ENCODE data around the gene EIF5AL1.
A peak's percentile ranks its signal among the peaks of the same experiment; 100 is the strongest.
"Not testable (repeated sequence)": the region's sequence is repeated elsewhere in the genome, so short reads cannot be mapped to it uniquely, and the experiment has no call there.

EIF5AL1 gene

DNA sequence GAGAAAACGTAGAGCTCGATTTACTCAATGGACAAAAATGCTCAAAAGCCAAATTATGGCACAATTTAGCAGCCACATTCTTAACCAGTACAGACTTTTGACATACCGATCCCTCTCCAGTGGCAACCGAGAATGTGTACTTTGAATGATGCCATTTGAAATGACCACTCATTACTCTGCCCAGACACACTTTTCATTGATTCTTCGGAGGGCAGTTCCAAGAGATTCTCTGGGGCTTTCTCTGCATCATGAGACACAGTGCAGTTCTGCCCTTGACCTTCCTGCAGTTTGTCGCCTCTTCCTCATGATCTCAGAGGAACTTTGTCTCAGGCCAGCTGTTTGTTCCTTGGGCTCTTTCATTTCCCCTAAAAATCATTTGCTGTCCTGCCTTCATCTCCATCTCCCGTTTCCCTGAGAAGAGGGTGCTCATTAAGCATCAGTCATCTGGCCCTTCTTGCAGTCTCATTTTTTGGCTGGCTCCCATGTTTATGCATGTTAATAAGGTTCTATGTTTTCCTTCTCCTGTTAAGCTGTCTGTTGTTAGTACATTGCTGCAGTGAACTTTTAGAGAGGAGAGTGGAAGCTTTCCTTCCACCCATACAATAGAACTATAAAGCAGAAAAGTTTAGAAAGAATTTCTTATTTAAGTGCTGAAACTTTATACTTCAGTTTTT, 4.3 kb downstream of the EIF5AL1 start:
- peak; percentile 23 for DNase-seq

DNA sequence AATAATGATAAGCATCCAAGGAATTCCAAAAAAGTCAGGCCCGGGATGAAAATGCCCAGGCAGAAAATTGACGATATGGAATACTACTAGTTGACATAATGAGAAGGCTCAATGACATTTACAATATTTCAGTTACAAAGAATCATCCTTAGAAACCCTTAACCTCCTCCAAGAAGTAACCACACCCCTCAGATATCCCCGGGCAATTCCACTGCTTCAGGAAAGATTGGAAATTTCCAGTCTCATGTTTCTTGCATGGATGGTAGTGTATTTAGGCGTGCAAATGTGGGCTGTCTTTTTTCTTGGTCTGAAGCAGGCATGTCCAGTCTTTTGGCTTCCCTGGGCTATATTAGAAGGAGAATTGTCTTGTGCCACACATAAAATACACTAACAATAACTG, 5.2 kb downstream of the EIF5AL1 start:
- DNase-seq: not testable (repeated sequence)

DNA sequence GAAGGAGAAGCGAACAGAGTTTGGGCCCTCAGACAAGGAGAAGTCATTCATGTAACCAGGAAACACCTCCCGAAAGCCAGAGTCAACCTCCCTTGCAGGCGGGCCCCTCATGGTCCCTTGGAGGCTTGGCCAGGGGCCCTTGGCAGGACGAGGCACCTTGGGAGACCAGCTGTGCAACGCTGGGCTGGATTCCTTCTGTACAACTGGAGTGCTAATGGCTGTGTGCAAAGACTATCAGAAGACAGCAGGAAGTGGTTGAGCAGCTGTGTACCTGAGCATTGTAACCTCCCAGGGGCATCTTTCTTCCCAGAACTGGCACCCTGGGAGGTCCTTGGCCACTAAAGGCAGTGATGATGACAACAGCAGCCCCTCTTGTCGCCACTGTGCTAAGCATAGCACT, 9.4 kb downstream of the EIF5AL1 start:
- not testable (repeated sequence) for DNase-seq

DNA sequence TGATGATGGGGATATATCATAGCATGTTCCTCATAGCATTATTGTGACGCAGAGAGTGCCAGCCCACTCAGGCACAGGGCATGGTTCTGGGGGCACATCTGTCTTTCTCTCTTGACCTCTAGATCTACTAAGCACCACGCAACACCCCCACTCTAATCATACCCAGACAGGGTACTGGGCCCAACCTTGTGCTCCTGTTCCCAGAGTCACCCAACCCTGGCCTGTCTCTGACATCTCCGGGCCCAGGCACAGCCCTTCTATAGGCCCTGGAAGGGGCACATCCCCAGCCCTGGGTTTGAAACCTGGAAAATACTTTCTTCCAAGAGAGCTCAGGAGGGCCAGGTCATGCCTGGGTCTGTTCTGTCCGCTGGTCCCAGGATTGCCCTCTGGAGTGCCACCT, 10.1 kb downstream of the EIF5AL1 start:
- not testable (repeated sequence) for DNase-seq

DNA sequence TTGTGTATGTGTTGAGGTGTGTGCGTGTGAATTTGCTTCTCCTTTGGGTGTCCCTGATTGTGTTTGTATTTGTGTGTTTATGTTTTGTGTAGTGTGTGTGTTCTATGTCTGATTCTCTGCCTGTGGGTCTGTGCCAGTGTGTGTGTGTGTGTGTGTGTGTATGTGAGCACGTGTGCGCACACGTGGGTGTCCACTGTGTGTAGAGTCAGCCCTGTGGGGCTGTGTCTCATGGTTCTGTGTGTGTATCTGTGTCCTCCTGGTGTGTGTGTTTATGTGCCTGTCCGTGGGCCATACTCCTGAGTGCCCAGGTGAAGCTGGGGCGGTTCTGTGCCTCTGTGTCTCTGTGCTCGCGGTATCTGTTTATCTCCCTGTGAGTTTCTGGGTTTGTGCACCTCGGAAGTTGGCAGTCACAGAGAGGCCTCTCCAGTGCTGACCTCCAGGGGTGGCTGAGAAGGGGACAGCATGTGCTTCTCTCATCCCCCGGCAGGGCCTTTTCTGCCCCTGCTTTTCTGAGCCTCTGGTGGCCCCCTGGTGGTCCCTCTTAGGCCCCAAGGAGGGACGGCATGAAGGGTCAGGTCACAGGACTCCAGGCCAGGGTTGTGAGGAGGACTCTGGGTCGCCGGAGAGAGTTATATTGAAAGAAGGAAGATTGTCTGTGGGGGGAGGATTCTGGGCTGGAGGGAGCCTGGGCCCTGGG, 11.0 kb downstream of the EIF5AL1 start:
- DNase-seq: not testable (repeated sequence)

DNA sequence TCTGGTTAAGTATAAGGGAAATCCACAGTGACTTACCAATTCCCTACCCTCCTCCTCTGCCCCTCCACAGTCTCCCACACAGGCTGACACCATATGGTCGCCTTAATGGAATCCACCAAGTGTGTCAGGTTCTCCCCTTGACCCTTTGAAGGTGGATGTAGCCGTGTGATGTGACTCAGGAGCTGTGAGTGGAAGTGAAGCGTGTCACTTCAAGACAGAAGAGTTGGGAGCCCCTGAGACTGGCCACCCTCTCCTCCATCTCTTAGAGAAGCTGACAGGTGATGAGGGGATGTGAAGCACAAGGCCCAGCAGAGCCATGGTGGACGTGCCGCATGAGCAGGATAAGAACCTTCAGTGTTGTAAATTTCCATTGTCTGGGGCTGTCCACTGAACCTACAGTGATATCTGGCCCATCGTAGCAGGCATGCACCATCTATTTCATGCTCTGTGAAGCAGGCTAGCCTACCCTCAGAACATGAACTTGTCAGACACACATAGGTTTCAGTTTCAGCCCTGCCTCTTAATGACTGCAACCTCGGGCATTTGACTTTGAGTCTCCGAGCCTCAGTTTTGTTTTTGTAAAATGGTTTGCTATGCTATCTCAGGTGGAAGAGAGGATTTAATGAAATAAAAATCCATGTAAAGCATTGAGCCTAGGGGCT, 12.8 kb downstream of the EIF5AL1 start:
- DNase-seq: not testable (repeated sequence)

DNA sequence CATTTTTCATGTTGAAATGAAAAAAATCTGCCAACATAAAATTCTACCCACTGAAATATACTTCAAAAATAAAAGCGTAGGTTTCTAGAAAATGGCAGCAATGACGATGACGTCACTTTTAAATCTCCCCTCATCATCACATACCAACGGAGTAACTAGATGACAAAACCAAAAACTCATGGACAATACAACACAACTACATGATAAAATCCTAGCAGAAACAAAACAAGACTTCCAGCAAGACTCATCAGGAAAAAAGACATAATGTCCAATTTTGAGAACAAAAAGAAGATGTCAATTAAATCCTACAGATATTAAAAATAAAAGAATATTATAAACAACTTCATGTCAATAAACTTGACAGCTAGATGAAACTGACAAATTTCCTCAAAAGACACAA, 15.9 kb downstream of the EIF5AL1 start:
- DNase-seq: not testable (repeated sequence)

DNA sequence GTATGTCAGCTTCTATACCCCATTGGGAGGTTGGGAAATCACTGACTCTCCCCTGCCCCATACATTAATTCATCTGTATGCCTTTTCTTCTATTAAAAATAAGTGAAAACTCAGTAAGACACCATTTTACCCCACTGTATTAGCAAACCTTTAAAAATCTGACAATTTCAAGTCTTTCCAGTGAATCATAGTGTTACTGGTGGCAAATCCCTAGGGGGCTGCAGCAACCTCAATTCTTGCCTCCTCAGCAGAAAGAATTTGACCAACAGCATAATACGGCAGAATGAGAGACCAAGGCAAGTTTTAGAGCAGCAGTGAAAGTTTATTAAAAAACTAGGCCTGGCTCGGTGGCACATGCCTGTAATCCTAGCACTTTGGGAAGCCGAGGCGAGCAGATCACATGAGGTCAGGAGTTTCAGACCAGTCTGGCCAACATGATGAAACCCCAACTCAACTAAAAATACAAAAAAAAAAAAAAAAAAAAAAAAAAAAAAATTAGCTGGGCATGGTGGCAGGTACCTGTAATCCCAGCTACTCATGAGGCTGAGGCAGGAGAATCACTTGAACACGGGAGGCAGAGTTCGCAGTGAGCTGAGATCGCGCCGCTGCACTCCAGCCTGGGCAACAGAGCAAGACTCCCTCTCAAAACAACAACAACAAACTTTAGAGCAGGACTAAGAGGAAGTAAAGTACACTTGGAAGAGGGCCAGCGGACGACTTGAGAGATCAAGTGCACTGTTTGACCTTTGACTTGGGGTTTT, 21.0 kb downstream of the EIF5AL1 start:
- not testable (repeated sequence) for DNase-seq

DNA sequence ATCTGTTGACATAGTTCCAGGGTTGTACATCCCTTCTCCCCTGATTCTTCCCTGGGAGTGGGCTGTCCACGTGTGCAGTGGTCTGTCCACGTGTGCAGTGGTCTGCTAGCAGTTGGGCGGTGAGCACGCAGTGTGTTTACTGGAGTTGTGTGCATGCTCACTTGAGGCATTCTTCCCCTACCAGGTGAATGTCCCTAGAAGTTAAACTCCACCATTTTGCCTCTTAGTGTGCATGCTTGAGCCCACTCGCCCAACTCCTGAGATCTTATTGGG, 21.5 kb downstream of the EIF5AL1 start:
- DNase-seq: not testable (repeated sequence)

DNA sequence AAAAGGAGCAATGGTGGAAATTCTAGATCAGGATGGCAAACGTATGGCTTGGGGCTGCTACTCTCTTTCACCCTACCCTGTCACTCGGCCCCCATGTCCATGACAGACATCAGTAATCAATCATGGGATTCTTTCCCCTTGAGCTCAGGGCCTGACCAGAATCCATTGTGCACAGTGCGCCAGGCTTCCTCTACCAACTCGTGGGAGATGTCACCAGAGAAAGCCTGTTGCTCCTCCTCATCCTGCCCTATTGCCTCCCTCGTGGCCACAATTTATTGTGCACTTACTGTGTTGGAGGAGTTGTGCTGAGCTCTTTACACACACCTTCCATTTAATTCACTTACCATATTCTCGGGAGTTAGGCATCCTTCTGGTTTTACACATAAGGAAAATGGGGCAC, 26.0 kb downstream of the EIF5AL1 start:
- DNase-seq: not testable (repeated sequence)

DNA sequence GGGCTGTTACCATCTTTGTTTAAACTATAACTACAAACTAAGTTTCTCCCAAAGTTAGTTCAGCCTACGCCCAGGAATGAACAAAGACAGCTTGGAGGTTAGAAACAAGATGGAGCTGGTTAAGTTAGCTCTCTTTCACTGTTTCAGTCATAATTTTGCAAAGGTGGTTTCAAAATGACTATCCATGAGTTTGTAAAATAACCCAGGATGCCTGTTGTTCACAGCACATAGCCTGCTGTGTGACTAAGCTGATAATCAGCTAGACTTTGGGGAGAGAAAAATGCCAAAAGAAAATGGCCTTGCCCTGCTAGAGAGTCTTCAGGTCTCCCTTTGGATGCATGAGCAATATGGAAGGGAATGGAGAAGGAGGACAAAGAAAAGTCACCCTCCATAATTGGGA, 28.6 kb downstream of the EIF5AL1 start:
- DNase-seq: not testable (repeated sequence)

DNA sequence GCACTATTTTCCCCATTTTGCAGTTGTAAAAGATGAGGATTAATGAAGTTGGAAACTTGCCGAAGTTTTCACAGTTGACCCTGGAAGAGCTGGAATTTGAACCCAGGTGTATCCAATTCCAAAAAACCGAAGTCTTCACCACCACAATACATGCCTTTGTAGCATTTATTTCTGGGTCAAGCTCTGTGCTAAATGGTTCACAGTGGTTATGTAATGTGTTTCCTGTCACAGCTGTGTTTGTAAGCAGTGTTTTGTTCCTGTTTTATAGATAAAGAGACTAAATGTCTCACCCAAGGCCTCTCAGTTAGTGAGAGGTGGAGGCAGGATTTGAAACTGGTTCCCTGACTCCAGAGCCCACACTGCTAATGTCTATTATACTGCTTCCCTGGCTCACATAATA, 30.3 kb downstream of the EIF5AL1 start:
- no peak for DNase-seq

DNA sequence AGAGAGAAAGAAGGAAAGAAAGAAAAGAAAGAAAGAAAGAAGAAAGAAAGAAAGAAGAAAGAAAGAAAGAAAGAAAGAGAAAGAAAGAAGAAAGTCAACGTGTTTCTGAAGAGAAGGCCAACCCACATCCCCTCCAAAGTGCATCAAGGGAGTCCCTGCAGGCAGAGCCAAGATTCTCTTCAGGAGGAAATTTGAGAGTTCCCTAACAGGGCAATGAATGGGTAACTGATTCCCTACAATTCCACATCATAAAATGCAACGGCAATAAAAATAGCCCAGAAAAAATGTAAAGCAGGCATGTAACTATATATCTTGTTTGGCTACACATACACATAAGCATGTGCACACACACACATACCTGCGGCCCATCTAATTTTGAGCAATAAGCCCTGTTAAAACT, 32.1 kb downstream of the EIF5AL1 start:
- DNase-seq: not testable (repeated sequence)

DNA sequence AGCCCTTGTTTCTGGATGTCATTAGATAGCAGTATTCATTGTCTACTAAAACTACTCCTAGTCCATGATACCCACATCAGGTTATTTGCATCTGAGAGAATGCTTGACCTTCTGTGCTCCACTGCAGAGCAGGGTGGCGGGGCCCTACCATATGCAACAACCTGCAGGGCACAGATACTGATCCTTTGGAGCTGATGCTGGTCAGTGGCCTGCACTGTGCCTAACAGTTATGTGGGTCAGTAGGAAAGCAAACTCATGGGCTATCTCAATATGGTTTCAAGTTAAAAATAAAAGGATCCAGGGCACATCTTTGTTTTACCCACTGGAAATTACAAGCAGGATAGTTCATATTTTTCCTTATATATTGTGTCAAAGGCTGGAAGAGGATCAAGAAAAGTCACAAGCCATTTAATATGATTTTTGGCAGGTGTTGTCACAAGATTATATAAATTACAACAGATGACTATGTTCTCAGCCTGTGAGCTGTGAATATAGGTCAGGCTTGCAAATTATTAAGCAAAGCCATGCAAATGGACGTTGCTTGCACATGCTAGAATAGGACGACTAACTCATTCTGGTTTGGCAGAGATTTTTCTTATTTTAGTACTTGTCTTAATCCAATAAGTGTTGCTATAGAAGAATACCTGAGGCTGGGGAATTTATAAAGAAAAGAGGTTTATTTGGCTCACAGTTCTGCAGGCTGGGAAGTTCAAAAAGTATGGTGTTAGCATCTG, 32.8 kb downstream of the EIF5AL1 start:
- DNase-seq: not testable (repeated sequence)

DNA sequence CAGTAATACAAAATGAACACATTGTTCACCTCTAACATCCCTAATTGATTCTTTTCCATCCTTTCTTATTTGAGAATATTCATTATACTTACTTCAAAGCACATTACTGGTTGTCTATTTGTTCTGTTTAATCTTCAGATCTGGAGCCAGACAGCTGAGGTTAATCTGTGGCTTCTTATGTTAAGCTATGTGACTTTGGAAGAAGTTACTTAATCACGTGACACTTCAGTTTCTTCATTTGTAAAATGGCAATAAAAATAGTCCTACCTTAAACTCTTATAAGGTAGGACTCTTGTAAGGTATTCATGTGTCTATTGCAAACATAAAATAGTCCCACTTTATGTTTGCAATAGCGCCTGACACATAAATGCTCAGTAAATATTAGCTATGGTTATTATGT, 34.8 kb downstream of the EIF5AL1 start:
- DNase-seq: not testable (repeated sequence)

DNA sequence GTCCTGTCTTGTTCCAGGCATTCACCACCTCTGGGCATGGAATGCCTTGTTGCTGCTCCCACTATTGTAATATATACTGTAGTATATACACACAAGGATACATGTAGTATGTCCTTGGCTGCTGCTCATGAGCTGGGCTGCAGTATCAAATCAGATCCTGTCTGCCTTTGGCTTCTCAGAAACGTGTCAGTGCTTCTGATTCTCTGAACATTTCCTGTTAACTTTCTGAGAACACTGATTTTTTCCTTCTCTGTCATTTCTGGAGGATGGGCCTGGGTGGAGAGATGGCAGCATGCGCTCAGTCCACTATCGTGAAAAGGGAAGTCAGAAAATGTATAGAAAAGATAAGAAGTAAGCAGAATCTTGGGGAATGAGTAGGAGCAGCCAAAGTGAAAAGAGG, 35.6 kb downstream of the EIF5AL1 start:
- DNase-seq: no peak

DNA sequence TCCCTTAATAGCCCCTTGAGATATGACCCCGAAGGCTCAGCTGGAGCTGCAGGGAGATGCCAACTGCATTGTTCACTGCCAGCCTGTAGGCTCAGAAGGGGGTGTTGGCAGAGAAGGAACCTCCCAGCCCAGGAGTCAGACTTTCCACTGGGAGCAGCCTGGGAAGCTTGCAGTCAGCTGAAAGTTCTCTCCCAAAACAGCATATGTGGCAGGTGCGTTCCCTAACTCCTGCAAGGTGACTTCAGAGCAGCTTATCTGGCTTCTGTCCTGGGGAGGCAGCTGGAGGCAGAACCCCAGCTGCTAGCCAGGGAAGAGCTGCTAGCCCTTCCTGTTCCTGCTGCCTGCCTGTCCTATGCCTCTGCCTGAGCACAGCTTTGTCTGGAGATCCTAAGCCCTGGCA, 39.8 kb downstream of the EIF5AL1 start:
- no peak for DNase-seq

DNA sequence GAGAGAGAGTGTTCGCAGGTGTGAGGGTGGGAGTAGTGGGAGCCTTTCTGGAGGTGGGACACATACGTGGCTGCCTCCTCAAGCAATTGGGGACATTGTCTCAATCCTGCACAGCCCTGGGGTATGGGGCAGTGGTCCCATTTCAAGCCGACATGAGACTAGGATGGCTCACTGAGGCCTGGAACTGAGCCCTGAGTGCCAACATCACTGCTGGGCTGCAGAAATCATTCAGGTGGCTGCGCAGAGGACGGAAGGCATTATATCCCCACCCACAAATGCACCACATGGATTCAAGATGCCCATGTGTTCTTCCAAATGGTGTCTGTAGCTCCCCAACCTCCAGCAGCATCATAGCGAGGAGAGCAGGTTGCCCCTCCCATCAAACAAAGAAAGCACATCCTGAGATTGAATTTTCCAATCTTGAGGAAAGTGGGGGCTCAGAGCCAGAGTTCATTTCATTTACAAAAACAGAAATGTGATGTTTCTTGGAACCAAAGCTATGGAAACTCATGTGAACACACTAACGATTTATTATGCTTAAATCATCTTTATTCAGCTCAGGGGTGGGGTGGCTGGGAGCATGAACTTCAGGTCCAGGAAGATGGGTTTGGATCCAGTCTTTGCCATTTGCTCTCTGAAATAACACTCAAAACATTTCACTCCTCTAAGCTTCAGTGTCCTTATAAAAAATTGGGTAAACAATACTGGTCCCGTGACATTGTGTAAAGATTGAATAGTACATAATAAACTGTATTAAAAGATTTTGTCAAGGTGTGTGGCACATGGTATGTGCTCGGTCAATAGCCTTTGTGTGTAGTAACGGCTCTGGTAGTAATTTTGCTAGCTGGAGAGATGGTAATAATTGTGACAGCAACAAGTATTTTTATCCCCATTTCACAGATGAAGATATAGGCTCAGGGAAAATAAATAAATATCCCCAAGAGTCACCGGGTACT, 43.3 kb downstream of the EIF5AL1 start:
- DNase-seq: no peak

DNA sequence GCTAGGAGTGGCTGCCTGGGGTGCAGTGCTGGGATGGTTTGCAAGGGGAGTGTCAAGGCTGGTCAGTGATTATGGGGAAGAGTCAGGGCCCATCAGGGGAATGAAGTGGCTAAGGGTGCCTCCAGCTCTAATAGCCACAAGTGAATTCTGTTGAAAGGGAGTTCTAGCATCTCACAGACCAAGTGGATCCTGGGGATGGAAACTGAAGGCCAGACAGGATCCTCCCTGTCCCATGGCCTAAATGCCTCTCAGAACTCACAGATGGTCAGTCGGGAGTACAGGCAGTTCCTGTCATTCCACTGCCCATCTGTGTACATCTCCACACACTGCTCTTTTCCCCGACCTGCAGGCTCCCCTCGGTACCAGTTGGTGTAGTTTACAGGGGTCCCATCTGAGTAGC, 44.6 kb downstream of the EIF5AL1 start:
- not testable (repeated sequence) for DNase-seq

DNA sequence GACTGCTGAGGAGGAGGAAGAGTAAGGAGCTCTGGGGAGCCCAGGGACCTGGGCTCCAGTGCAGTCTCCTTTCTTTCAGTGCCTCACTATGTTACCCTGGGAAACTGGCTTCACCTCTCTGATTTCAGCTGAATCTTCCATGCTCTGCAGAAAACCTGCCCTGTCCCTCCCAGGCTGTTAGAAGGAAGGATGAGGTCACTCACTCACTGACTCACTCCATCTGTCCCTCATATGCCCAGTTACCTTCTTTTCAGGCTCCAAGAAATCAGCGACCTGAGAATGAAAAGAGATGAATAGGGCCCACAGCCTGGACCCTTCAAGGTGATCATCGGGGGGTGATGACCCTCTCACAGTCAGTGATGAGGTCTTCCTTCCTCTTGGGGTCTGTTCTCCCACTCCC, 47.4 kb downstream of the EIF5AL1 start:
- DNase-seq: no peak

DNA sequence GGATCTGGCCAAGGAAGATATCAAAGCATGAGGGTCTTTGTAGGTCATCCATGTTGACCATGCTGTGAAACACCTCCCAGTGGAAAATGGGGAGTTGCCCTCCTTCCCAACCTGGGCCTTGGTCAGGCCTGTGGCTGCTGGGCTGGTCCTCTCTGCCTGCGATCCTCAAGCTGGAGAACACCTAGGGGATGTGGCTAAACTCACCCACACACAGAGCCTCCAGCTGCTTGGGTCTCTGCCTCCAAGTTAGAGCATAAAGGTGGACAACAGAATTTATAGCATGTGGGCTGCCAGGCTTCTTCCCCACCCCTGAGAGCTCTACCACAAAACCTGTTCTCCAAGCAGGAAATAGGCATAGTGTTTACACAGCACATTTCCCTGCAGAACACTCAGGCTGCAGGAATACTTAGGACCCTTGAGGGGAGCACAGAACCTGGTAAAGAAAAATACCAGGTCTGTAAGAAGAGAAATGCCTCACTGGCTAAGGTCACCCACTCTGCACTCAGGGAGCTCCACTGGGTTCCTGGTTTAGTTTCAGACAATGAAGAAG, 47.9 kb downstream of the EIF5AL1 start, which contains the start of gene SFTPA2:
Gene SFTPA2 (minus strand): TSS at position 248 of the 550 bp plus-strand sequence. CDS start 924 bp downstream, outside the sequence.
- no peak for DNase-seq
